HG02870 (cell line): ENCODE measurements around the gene BTN3A1.
"Not testable (repeated sequence)": the region's sequence is repeated elsewhere in the genome, so short reads cannot be mapped to it uniquely, and the experiment has no call there.

Experiments
- ATAC-seq: cut with Tn5 transposase; IDR thresholded peaks from one replicate; pipeline ENCODE4 v1.9.1; 2021; ENCODE audit warnings: mild to moderate bottlenecking, moderate library complexity; ENCODE audit not compliant: unreplicated experiment

The BTN3A1 gene

GRCh38 chr6:26378143-26378542 lies 23.9 kb upstream of the BTN3A1 start:
- ATAC-seq, result not testable (repeated sequence)

- ATAC-seq, result no peak
Observed at GRCh38 chr6:26379292-26379691, 22.8 kb upstream of the BTN3A1 start.

- no peak for ATAC-seq
Observed at GRCh38 chr6:26379740-26380139, 22.3 kb upstream of the BTN3A1 start.

- ATAC-seq, result no peak
Observed at GRCh38 chr6:26380256-26380655, 21.8 kb upstream of the BTN3A1 start.

GRCh38 chr6:26382121-26382520 lies 20.0 kb upstream of the BTN3A1 start:
- ATAC-seq, result no peak

GRCh38 chr6:26383624-26384417 lies 18.3 kb upstream of the BTN3A1 start:
- ATAC-seq, result peak; percentile 10

GRCh38 chr6:26385734-26386125 lies 16.3 kb upstream of the BTN3A1 start:
- no peak for ATAC-seq

GRCh38 chr6:26387565-26387964 lies 14.5 kb upstream of the BTN3A1 start:
- ATAC-seq, result no peak

GRCh38 chr6:26388014-26388413 lies 14.1 kb upstream of the BTN3A1 start:
- ATAC-seq, result no peak

GRCh38 chr6:26388441-26388840 lies 13.6 kb upstream of the BTN3A1 start:
- ATAC-seq, result no peak

GRCh38 chr6:26389349-26389894 lies 12.7 kb upstream of the BTN3A1 start:
- no peak for ATAC-seq

- no peak for ATAC-seq
Observed at GRCh38 chr6:26390531-26390930, 11.5 kb upstream of the BTN3A1 start.

GRCh38 chr6:26392932-26393636 lies 9.0 kb upstream of the BTN3A1 start:
- no peak for ATAC-seq

GRCh38 chr6:26394289-26394688 lies 7.8 kb upstream of the BTN3A1 start:
- no peak for ATAC-seq

- no peak for ATAC-seq
Observed at GRCh38 chr6:26398555-26398954, 3.5 kb upstream of the BTN3A1 start.

GRCh38 chr6:26400626-26401025 lies 1.4 kb upstream of the BTN3A1 start:
- no peak for ATAC-seq

GRCh38 chr6:26401389-26401986 lies 587 bp upstream of the BTN3A1 start:
- ATAC-seq, result no peak

GRCh38 chr6:26403893-26404292 lies 1.8 kb downstream of the BTN3A1 start:
- ATAC-seq, result no peak

- no peak for ATAC-seq
Observed at GRCh38 chr6:26404546-26404945, 2.5 kb downstream of the BTN3A1 start.

- ATAC-seq, result no peak
Observed at GRCh38 chr6:26408828-26409730, 7.0 kb downstream of the BTN3A1 start.

- ATAC-seq, result no peak
Observed at GRCh38 chr6:26411751-26412150, 9.7 kb downstream of the BTN3A1 start.
